DND-41 (cell line): Measurements from ENCODE around the gene BMP5.

Source experiments
- ATAC-seq: fragments of 200-7000 bp; cut with Tn5 transposase; 3 replicates; pipeline ENCODE4 v1.9.1; 2021; ENCODE audit warnings: low read depth; ENCODE audit not compliant: insufficient read depth
- DNase-seq: peaks from one replicate; pipeline ENCODE4 v3.0.0-alpha.2; 2020
- H2AFZ ChIP-seq: 2 replicates; pipeline ENCODE4 v1.6.0; 2012; ENCODE audit warnings: low read depth, low read length
- H3K27ac ChIP-seq: 2 replicates; pipeline ENCODE4 v1.5.1; 2012; ENCODE audit warnings: low read length, inconsistent platforms
- H3K27me3 ChIP-seq: fragments of 200-600 bp; sonication (generic); 2 replicates; pipeline ENCODE4 v1.6.0; 2012; ENCODE audit warnings: low read length, mild to moderate bottlenecking, inconsistent platforms; ENCODE audit not compliant: insufficient read depth, poor library complexity
- H3K36me3 ChIP-seq: 2 replicates; pipeline ENCODE4 v1.5.1; 2012; ENCODE audit warnings: low read length, inconsistent platforms; ENCODE audit not compliant: insufficient read depth
- H3K4me1 ChIP-seq: 2 replicates; pipeline ENCODE4 v1.5.1; 2012; ENCODE audit warnings: mild to moderate bottlenecking, low read length; ENCODE audit not compliant: insufficient read depth
- H3K4me2 ChIP-seq: 2 replicates; pipeline ENCODE4 v1.6.0; 2012; ENCODE audit warnings: mild to moderate bottlenecking, moderate library complexity, low read length, inconsistent platforms; ENCODE audit not compliant: insufficient read depth
- H3K4me3 ChIP-seq, 2 experiments: fragments of 200-600 bp in 1 of 2; shearing (Covaris generic) in 1 of 2; 2 replicates each; pipeline ENCODE4 v1.5.1; 2012 to 2016; ENCODE audit warnings: inconsistent platforms in 2 of 2, low read length in 2 of 2, mild to moderate bottlenecking in 2 of 2, low read depth in 1 of 2, moderate library complexity in 1 of 2
- H3K79me2 ChIP-seq: 2 replicates; pipeline ENCODE4 v1.6.0; 2012; ENCODE audit warnings: low read length, inconsistent platforms; ENCODE audit not compliant: insufficient read depth
- H3K9ac ChIP-seq: 2 replicates; pipeline ENCODE4 v1.6.0; 2012; ENCODE audit warnings: low read depth, mild to moderate bottlenecking, inconsistent platforms, low read length, moderate library complexity
- H3K9me3 ChIP-seq: 2 replicates; pipeline ENCODE4 v1.5.1; 2012; ENCODE audit warnings: low read length, moderate library complexity, mild to moderate bottlenecking, inconsistent platforms; ENCODE audit not compliant: insufficient read depth, severe bottlenecking
- H4K20me1 ChIP-seq: 2 replicates; pipeline ENCODE4 v1.6.0; 2012; ENCODE audit warnings: low read length; ENCODE audit not compliant: insufficient read depth
- EZH2 ChIP-seq: IDR thresholded peaks from 3 replicates; pipeline ENCODE4 v1.6.1; 2012; ENCODE audit warnings: borderline replicate concordance, low read depth, mild to moderate bottlenecking, moderate library complexity, low read length, inconsistent platforms; ENCODE audit not compliant: severe bottlenecking
- TF ChIP-seq, protein P1 (sequence below): IDR thresholded peaks from 2 replicates; pipeline ENCODE4 v1.5.1; 2012; ENCODE audit warnings: borderline replicate concordance, low read length, moderate library complexity, mild to moderate bottlenecking; ENCODE audit not compliant: poor library complexity, severe bottlenecking; ENCODE audit errors: extremely low read depth

BMP5 gene

DNA sequence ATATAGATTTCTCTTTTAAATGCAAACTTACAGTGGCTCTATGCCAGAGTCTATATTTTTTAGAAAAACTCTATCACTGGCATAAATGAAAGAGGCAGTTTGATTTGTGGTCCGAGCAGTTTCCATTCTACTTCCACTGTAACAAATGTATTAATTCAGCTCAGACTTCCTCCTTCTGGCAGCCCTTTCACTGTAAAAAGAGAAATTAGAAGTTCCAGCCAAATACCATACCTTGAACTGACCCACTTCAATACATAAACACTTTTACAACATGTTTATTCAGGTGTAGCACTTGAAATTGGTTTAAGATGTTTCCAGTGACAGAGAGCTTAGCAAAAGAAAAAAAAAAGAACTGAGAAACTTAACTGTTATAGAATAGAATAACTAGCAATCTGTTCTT, 99.3 kb downstream of the BMP5 start:
- no peaks in the 10 kb centered on the region for H3K36me3 ChIP-seq
- no peak overlapping the region for H3K4me3 ChIP-seq
- H3K27me3 ChIP-seq, result no peaks in the 10 kb centered on the region
- ATAC-seq (no peak), DNase-seq (no peak)
- H3K4me2 ChIP-seq, result no peak overlapping the region
- H3K9ac ChIP-seq, result no peak overlapping the region
- no peaks in the 10 kb centered on the region for H3K4me1 ChIP-seq
- no peaks in the 10 kb centered on the region for H3K9me3 ChIP-seq
- H3K79me2 ChIP-seq, result no peaks in the 10 kb centered on the region
- no peaks in the 10 kb centered on the region for H4K20me1 ChIP-seq
- TF ChIP-seq, protein P1, sequence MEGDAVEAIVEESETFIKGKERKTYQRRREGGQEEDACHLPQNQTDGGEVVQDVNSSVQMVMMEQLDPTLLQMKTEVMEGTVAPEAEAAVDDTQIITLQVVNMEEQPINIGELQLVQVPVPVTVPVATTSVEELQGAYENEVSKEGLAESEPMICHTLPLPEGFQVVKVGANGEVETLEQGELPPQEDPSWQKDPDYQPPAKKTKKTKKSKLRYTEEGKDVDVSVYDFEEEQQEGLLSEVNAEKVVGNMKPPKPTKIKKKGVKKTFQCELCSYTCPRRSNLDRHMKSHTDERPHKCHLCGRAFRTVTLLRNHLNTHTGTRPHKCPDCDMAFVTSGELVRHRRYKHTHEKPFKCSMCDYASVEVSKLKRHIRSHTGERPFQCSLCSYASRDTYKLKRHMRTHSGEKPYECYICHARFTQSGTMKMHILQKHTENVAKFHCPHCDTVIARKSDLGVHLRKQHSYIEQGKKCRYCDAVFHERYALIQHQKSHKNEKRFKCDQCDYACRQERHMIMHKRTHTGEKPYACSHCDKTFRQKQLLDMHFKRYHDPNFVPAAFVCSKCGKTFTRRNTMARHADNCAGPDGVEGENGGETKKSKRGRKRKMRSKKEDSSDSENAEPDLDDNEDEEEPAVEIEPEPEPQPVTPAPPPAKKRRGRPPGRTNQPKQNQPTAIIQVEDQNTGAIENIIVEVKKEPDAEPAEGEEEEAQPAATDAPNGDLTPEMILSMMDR, result no peak
- no peak for TF ChIP-seq EZH2
- no peak overlapping the region for H2AFZ ChIP-seq
- no peak overlapping the region for H3K27ac ChIP-seq

DNA sequence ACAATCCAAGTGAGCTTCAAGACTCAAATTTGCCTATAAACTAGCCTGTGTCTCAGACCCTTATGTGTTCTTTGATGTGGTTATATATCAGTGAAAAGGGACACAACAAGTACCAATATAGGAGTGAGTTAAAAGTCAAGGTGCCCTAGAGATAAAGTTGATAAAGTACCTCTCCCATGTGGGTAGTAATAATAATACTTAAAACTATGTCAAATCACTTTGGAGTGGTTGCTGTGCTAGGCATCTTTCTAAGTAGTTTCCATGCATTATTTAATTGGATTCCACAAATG, 100.4 kb downstream of the BMP5 start:
- Histone ChIP-seq H4K20me1 (no peaks in the 10 kb centered on the region), H3K27me3 (no peaks in the 10 kb centered on the region), H3K4me2 (no peak overlapping the region), H3K79me2 (no peaks in the 10 kb centered on the region), H3K4me1 (no peaks in the 10 kb centered on the region), H3K9ac (no peak overlapping the region), H3K36me3 (no peaks in the 10 kb centered on the region), H2AFZ (no peak overlapping the region), H3K9me3 (no peaks in the 10 kb centered on the region), H3K4me3 (no peak overlapping the region), H3K27ac (no peak overlapping the region)
- TF ChIP-seq, protein P1, result no peak
- no peak for TF ChIP-seq EZH2
- DNase-seq (no peak), ATAC-seq (no peak)

DNA sequence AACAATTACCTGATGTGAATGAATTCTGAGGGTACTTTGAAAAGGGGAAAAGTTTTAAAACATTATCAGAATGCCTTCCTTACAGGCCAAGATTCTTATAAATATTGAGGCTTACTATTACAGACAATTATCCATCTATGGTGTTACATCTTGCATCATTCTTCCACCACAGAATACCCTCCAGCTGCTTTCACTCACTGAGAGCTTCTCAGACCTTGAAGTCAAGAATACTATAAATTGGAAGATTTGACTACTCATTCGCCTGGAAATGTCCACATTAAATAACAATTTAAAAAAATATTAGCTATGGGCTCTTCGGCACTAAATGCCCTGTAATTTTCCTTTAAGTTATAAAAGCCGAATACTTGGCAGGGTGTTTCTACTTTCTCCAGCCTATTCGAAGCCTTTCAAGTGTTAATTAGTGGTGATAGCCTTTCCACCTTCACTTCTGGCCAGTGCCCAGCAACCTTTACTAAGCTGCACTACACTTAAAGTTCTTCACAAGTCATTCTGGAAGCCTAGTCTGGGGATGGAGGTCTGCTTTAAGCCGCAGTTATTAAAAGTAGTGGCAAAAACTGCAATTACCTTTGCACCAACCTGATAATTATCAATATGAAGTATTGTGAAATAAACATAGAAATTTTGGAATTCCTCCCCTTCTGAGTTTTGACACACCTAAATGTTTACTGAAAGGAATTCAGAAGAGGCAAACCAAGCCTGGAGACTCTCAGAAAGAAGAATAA, 100.9 kb downstream of the BMP5 start:
- Histone ChIP-seq H3K27ac (no peak overlapping the region), H3K4me1 (no peaks in the 10 kb centered on the region), H3K4me3 (no peak overlapping the region), H3K36me3 (no peaks in the 10 kb centered on the region), H3K27me3 (no peaks in the 10 kb centered on the region), H3K9me3 (no peaks in the 10 kb centered on the region), H3K9ac (no peak overlapping the region), H4K20me1 (no peaks in the 10 kb centered on the region), H2AFZ (no peak overlapping the region), H3K79me2 (no peaks in the 10 kb centered on the region), H3K4me2 (no peak overlapping the region)
- no peak for DNase-seq
- ATAC-seq, result no peak
- no peak for TF ChIP-seq EZH2
- TF ChIP-seq, protein P1, result no peak
